ENCODE measurements around the gene TP53INP2. TPM values are rescaled to one million over a fixed set of nuclear protein-coding genes. Genes with fewer than 3 reads are reported as not detected.

The TP53INP2 gene
- total and polyA plus RNA-seq, 2 of the 13 experiments (the other 11 are each of a cell fraction or from before 2014, with no cell fraction given) = 5.2 to 18.8 TPM

DNA sequence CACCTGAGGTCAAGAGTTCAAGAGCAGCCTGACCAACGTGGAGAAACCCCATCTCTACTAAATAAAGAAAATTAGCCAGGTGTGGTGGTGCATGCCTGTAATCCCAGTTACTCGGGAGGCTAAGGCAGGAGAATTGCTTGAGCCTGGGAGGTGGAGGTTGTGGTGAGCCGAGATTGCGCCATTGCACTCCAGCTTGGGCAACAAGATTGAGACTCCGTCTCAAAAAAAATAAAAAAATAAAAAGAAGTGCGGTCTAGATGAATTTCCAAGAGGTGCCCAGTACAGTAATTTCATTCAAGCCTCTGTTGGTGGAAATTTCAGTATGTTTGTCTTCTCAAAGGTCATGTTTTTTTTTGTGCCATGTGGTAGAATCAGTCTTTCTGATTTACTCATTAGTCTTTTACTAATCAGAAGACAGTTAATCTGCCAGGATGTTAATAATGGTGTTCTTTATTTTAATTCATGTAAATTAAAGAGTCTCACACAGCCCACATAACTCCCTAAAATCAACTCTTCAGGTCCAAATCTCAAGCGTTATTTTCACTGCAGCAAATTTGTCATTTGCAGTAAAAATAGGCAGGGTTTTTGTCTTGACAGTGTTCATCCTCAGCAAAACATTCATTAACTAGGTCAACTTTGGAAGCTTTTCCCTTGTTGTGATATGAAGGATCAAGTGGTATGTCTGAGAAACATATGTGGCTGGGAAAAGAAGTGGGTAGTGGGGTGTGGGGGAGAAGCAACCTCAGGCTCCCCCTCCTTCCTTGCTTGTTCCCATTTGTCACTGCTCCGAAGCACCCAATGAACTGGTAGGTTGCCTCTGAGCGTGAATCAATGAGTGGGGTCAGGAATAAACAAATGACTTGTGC, 13.3 kb downstream of the TP53INP2 start (continued):
- TF ChIP-seq CREB1 (IDR thresholded peaks at IDR 0.05) (no peak), CREB1 (CRISPR knock-in tag; IDR thresholded peaks at IDR 0.05) (peak; percentile 55), MEIS1 (CRISPR knock-in tag; IDR thresholded peaks at IDR 0.05; ENCODE audit: borderline replicate concordance) (no peak), TBX3 (IDR thresholded peaks at IDR 0.05; ENCODE audit: borderline replicate concordance) (peak; percentile 43; the same call in 1 of the 2 replicates), LCORL (IDR thresholded peaks at IDR 0.05) (no peak), LCORL (CRISPR knock-in tag; IDR thresholded peaks at IDR 0.05) (peak; percentile 46; the same call in 1 of the 2 replicates), MTF2 (CRISPR knock-in tag; IDR thresholded peaks at IDR 0.05; ENCODE audit: borderline replicate concordance) (no peak), EHMT2 (IDR thresholded peaks at IDR 0.05; ENCODE audit: borderline replicate concordance, low read depth, low read length) (peak; percentile 48; the same call in 1 of the 2 replicates), ZSCAN12 (CRISPR knock-in tag; IDR thresholded peaks at IDR 0.05) (peak; percentile 32; the same call in 1 of the 2 replicates), FOXK1 (CRISPR knock-in tag; IDR thresholded peaks at IDR 0.05; ENCODE audit: borderline replicate concordance, low read depth) (no peak; the same call in 1 of the 2 replicates), ZNF317 (CRISPR knock-in tag; IDR thresholded peaks at IDR 0.05) (no peak), ZIK1 (CRISPR knock-in tag; IDR thresholded peaks at IDR 0.05; ENCODE audit: borderline replicate concordance, low read depth) (no peak), SIX1 (CRISPR knock-in tag; IDR thresholded peaks at IDR 0.05; ENCODE audit: borderline replicate concordance) (peak; percentile 35; the same call in 1 of the 2 replicates), ZKSCAN8 (CRISPR knock-in tag; IDR thresholded peaks at IDR 0.05; ENCODE audit: borderline replicate concordance) (no peak; the same call in 1 of the 2 replicates), ZBTB8A (CRISPR knock-in tag; IDR thresholded peaks at IDR 0.05; ENCODE audit: borderline replicate concordance, low read depth) (no peak), ARID3A (IDR thresholded peaks at IDR 0.05; ENCODE audit: low read depth, low read length) (peak; percentile 27), DNMT1 (CRISPR knock-in tag; IDR thresholded peaks at IDR 0.05) (no peak), KMT2B (CRISPR knock-in tag; IDR thresholded peaks at IDR 0.05) (peak; percentile 42; the same call in 1 of the 2 replicates), ZBTB46 (CRISPR knock-in tag; IDR thresholded peaks at IDR 0.05; ENCODE audit: borderline replicate concordance) (no peak), ZNF563 (CRISPR knock-in tag; IDR thresholded peaks at IDR 0.05) (no peak), ZMYM4 (CRISPR knock-in tag; IDR thresholded peaks at IDR 0.05) (peak; percentile 51), ZMAT3 (CRISPR knock-in tag; conservative IDR thresholded peaks at IDR 0.05) (0 out of 2 replicates have a peak, but pooled peaks have one; percentile 11), PTBP1 (IDR thresholded peaks at IDR 0.05; ENCODE audit: low read depth, low read length, poor library complexity, severe bottlenecking) (no peak), ZNF263 (CRISPR knock-in tag; IDR thresholded peaks at IDR 0.05) (no peak), POLR2AphosphoS5 (IDR thresholded peaks at IDR 0.05; ENCODE audit: low read depth, low read length) (no peak)
- TF ChIP-seq, protein P1, sequence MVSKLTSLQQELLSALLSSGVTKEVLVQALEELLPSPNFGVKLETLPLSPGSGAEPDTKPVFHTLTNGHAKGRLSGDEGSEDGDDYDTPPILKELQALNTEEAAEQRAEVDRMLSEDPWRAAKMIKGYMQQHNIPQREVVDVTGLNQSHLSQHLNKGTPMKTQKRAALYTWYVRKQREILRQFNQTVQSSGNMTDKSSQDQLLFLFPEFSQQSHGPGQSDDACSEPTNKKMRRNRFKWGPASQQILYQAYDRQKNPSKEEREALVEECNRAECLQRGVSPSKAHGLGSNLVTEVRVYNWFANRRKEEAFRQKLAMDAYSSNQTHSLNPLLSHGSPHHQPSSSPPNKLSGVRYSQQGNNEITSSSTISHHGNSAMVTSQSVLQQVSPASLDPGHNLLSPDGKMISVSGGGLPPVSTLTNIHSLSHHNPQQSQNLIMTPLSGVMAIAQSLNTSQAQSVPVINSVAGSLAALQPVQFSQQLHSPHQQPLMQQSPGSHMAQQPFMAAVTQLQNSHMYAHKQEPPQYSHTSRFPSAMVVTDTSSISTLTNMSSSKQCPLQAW (CRISPR knock-in tag; IDR thresholded peaks at IDR 0.05) = peak; percentile 64; the same call in 1 of the 2 replicates
